ENCODE results near the gene MAP1B. TPM values are rescaled to one million over a fixed set of nuclear protein-coding genes. Genes with fewer than 3 reads are reported as not detected.

The MAP1B gene
- total RNA-seq, 4 donors from 2014 or later: 44.2 to 120 (median 83.4) TPM

- DNase-seq (peak in 1 of 2 donors; percentile 46), ATAC-seq (peak; percentile 58 to 64)
- intact Hi-C loops (cut with DNase I; ENCODE audit: low total_unique reads): no loop called here
- in situ Hi-C loops (cut with MboI; ENCODE audit: low sequenced_read_pairs in 4 of 4): no loop called here
- no peak for TF ChIP-seq CTCF (IDR thresholded peaks at IDR 0.05 in 4 of 5, conservative IDR thresholded peaks at IDR 0.05 in 1 of 5)
- TF ChIP-seq POLR2A (IDR thresholded peaks at IDR 0.05): peak in 1 of 2 donors; percentile 9
- Histone ChIP-seq H3K36me3 (no peaks in the 10 kb centered on the region), H3K9me3 (no peaks in the 10 kb centered on the region), H3K27ac (peak overlapping the region; percentile 23 to 53 (median 36)), H3K4me1 (peaks cover 0 to 3% of the 10 kb centered on the region in 2 donors), H3K4me3 (no peak overlapping the region), H3K27me3 (no peaks in the 10 kb centered on the region)
Observed at GRCh38 chr5:72151169-72151568, 43.9 kb downstream of the MAP1B start.

GRCh38 chr5:72151646-72152045 is 44.4 kb downstream of the MAP1B start:
- Histone ChIP-seq H3K27me3 (no peaks in the 10 kb centered on the region), H3K4me3 (no peak overlapping the region), H3K9me3 (no peaks in the 10 kb centered on the region), H3K36me3 (no peaks in the 10 kb centered on the region), H3K4me1 (peaks cover 0 to 3% of the 10 kb centered on the region in 2 donors), H3K27ac (peak overlapping the region; percentile 23 to 53 (median 36))
- TF ChIP-seq CTCF (IDR thresholded peaks at IDR 0.05 in 4 of 5, conservative IDR thresholded peaks at IDR 0.05 in 1 of 5) (no peak), POLR2A (IDR thresholded peaks at IDR 0.05) (no peak)
- intact Hi-C loops (cut with DNase I; ENCODE audit: low total_unique reads) (no loop called here), in situ Hi-C loops (cut with MboI; ENCODE audit: low sequenced_read_pairs in 4 of 4) (no loop called here)
- peak in 1 of 2 donors; percentile 36 for DNase-seq
- ATAC-seq: peak; percentile 57 to 60

- in situ Hi-C loops (cut with MboI; ENCODE audit: low sequenced_read_pairs in 4 of 4) (no loop called here), intact Hi-C loops (cut with DNase I; ENCODE audit: low total_unique reads) (no loop called here)
- Histone ChIP-seq H3K27me3 (no peaks in the 10 kb centered on the region), H3K27ac (peak overlapping the region in 3 of 4 donors; percentile 22 to 47 (median 25)), H3K4me3 (no peak overlapping the region), H3K9me3 (no peaks in the 10 kb centered on the region), H3K36me3 (no peaks in the 10 kb centered on the region), H3K4me1 (peaks cover 0 to 3% of the 10 kb centered on the region in 2 donors)
- ATAC-seq (no peak), DNase-seq (no peak)
- TF ChIP-seq POLR2A (IDR thresholded peaks at IDR 0.05) (no peak), CTCF (IDR thresholded peaks at IDR 0.05 in 4 of 5, conservative IDR thresholded peaks at IDR 0.05 in 1 of 5) (no peak)
Observed at GRCh38 chr5:72152545-72152944, 45.3 kb downstream of the MAP1B start.

GRCh38 chr5:72153551-72153950 is 46.3 kb downstream of the MAP1B start:
- Histone ChIP-seq H3K36me3 (no peaks in the 10 kb centered on the region), H3K4me1 (peaks cover 0 to 3% of the 10 kb centered on the region in 2 donors), H3K27ac (peak overlapping the region in 2 of 4 donors; percentile 38 to 47), H3K9me3 (no peaks in the 10 kb centered on the region), H3K27me3 (no peaks in the 10 kb centered on the region), H3K4me3 (no peak overlapping the region)
- TF ChIP-seq POLR2A (IDR thresholded peaks at IDR 0.05): no peak
- TF ChIP-seq CTCF (IDR thresholded peaks at IDR 0.05 in 4 of 5, conservative IDR thresholded peaks at IDR 0.05 in 1 of 5): no peak
- intact Hi-C loops (cut with DNase I; ENCODE audit: low total_unique reads): no loop called here
- ATAC-seq: no peak
- DNase-seq: no peak
- in situ Hi-C loops (cut with MboI; ENCODE audit: low sequenced_read_pairs in 4 of 4): no loop called here
